Esophagus squamous epithelium (tissue), 4 donors: ENCODE results near the gene CCL4L2.
"Not testable (repeated sequence)": the region's sequence is repeated elsewhere in the genome, so short reads cannot be mapped to it uniquely, and the experiment has no call there.

ENCODE experiments used
- POLR2A ChIP-seq, 4 donors: fragments of 450-650 bp; IDR thresholded peaks; one replicate each; pipeline ENCODE4 v1.6.1; 2017; ENCODE audit warnings: antibody characterized with exemption in 4 of 4, mild to moderate bottlenecking in 4 of 4, moderate library complexity in 3 of 4
- TF ChIP-seq, protein P1 (sequence below), 6 experiments: fragments of 450-650 bp in 4 of 6; fragments of 200-600 bp in 2 of 6; sonication (generic) in 2 of 6; IDR thresholded peaks; one replicate each; pipeline ENCODE4 v1.5.1; 2016 to 2019; ENCODE audit warnings: antibody characterized with exemption in 6 of 6, mild to moderate bottlenecking in 4 of 6, moderate library complexity in 4 of 6

DNA sequence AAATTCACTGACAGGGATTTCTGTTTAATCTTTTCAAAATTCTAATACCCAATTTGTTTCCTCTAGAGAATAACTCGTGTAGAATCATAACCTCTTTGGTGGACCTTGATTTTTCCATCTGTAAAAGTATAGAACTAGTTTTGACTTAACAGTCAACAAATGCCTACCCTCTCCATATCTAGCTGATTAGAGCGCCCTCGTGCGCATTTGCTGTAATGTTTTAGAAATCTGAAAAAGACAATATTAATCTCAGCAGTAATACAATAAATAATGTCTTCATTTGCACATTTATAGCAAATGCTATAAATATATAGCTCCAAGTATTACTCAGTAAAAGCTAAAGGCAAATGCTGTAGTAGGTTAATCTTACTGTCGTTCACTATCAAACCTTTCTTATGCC is 18.8 kb downstream of the CCL4L2 start:
- TF ChIP-seq, protein P1, sequence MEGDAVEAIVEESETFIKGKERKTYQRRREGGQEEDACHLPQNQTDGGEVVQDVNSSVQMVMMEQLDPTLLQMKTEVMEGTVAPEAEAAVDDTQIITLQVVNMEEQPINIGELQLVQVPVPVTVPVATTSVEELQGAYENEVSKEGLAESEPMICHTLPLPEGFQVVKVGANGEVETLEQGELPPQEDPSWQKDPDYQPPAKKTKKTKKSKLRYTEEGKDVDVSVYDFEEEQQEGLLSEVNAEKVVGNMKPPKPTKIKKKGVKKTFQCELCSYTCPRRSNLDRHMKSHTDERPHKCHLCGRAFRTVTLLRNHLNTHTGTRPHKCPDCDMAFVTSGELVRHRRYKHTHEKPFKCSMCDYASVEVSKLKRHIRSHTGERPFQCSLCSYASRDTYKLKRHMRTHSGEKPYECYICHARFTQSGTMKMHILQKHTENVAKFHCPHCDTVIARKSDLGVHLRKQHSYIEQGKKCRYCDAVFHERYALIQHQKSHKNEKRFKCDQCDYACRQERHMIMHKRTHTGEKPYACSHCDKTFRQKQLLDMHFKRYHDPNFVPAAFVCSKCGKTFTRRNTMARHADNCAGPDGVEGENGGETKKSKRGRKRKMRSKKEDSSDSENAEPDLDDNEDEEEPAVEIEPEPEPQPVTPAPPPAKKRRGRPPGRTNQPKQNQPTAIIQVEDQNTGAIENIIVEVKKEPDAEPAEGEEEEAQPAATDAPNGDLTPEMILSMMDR (IDR thresholded peaks at IDR 0.05), result not testable (repeated sequence)
- not testable (repeated sequence) for TF ChIP-seq POLR2A (IDR thresholded peaks at IDR 0.05)
